Keratinocyte (primary cell): Measurements from ENCODE around the gene C17orf113. TPM values are rescaled to one million over a fixed set of nuclear protein-coding genes. Genes with fewer than 3 reads are reported as not detected.

Experiments used
- DNase-seq: peaks from one replicate; pipeline ENCODE4 v3.0.0-alpha.2; 2011; ENCODE audit warnings: low read depth, missing footprints, low spot score
- FAIRE-seq: peaks from 2 replicates; lab custom pipeline; 2011; peaks lifted over from hg19 to GRCh38; lab: Jason Lieb, UNC
- H2AFZ ChIP-seq: 2 replicates; pipeline ENCODE4 v1.6.0; 2012; ENCODE audit warnings: low read length, control low read depth, inconsistent platforms; ENCODE audit not compliant: control insufficient read depth
- H3K27ac ChIP-seq: 2 replicates; pipeline ENCODE4 v1.5.1; 2011; ENCODE audit warnings: low read length; ENCODE audit not compliant: control insufficient read depth, insufficient read depth
- H3K27me3 ChIP-seq: 3 replicates; pipeline ENCODE4 v1.6.0; 2011; ENCODE audit warnings: low read length; ENCODE audit not compliant: control insufficient read depth, insufficient read depth; ENCODE audit errors: extremely low read depth
- H3K36me3 ChIP-seq, 2 experiments: 2 replicates in 1 of 2; 3 replicates in 1 of 2; pipeline ENCODE4 v1.5.1; 2011; ENCODE audit warnings: low read length in 2 of 2, mild to moderate bottlenecking in 1 of 2; ENCODE audit not compliant: control insufficient read depth in 2 of 2, insufficient read depth in 2 of 2; ENCODE audit errors: extremely low read depth in 1 of 2
- H3K4me1 ChIP-seq: 3 replicates; pipeline ENCODE4 v1.5.1; 2011; ENCODE audit warnings: low read length; ENCODE audit not compliant: control insufficient read depth, insufficient read depth; ENCODE audit errors: extremely low read depth
- H3K4me2 ChIP-seq: 3 replicates; pipeline ENCODE4 v1.6.0; 2011; ENCODE audit warnings: low read depth, low read length; ENCODE audit not compliant: control insufficient read depth, insufficient read depth; ENCODE audit errors: extremely low read depth
- H3K4me3 ChIP-seq, 3 experiments: fragments of 200-600 bp in 1 of 3; sonication (generic) in 1 of 3; 2 replicates in 2 of 3; 3 replicates in 1 of 3; pipeline ENCODE4 v1.5.1; 2011 to 2016; ENCODE audit warnings: low read length in 3 of 3, mild to moderate bottlenecking in 3 of 3, control low read depth in 2 of 3, inconsistent platforms in 1 of 3, low read depth in 1 of 3, mixed read lengths in 1 of 3, mixed run types in 1 of 3, moderate library complexity in 1 of 3; ENCODE audit not compliant: control insufficient read depth in 2 of 3, insufficient read depth in 2 of 3; ENCODE audit errors: extremely low read depth in 1 of 3
- H3K79me2 ChIP-seq: 2 replicates; pipeline ENCODE4 v1.6.0; 2012; ENCODE audit warnings: low read length; ENCODE audit not compliant: control insufficient read depth, insufficient read depth
- H3K9ac ChIP-seq: 3 replicates; pipeline ENCODE4 v1.6.0; 2011; ENCODE audit warnings: low read length; ENCODE audit not compliant: control insufficient read depth, insufficient read depth; ENCODE audit errors: extremely low read depth
- H3K9me1 ChIP-seq: 3 replicates; pipeline ENCODE4 v1.6.0; 2011; ENCODE audit warnings: low read length; ENCODE audit not compliant: control insufficient read depth, insufficient read depth; ENCODE audit errors: extremely low read depth
- H3K9me3 ChIP-seq: 2 replicates; pipeline ENCODE4 v1.5.1; 2012; ENCODE audit warnings: low read depth, low read length; ENCODE audit not compliant: control insufficient read depth
- H4K20me1 ChIP-seq: 3 replicates; pipeline ENCODE4 v1.6.0; 2011; ENCODE audit warnings: low read length; ENCODE audit not compliant: control insufficient read depth, insufficient read depth; ENCODE audit errors: extremely low read depth
- CTCF ChIP-seq, 3 experiments: IDR thresholded peaks in 1 of 3; conservative IDR thresholded peaks in 1 of 3; optimal IDR thresholded peaks in 1 of 3; 2 replicates in 2 of 3; 3 replicates in 1 of 3; pipeline versions ENCODE3 to v1.5.1; 2011; ENCODE audit warnings: low read length in 3 of 3, mild to moderate bottlenecking in 3 of 3, moderate library complexity in 2 of 3, control low read depth in 1 of 3, inconsistent platforms in 1 of 3; ENCODE audit not compliant: insufficient read depth in 2 of 3; ENCODE audit errors: extremely low read depth in 1 of 3
- EZH2 ChIP-seq: IDR thresholded peaks from one replicate; pipeline ENCODE4 v1.6.1; 2012; ENCODE audit warnings: inconsistent platforms, mild to moderate bottlenecking, low read length, moderate library complexity
- dilution Hi-C: fragments of 300-500 bp; cut with MboI; formaldehyde crosslinking; loops from one replicate; pipeline ENCODE4 v1.7.0; 2020; ENCODE audit warnings: low sequenced_read_pairs; ENCODE audit not compliant: extremely low pct_ligation_motif_present
- polyA plus RNA-seq, 5 experiments: library from polyadenylated mRNA; depleted of rRNA in 3 of 5; stranded (reverse) in 3 of 5; stranded (forward) in 1 of 5; unstranded in 1 of 5; fragments of >200 nt; gene quantifications; 1 replicate in 1 of 5; 2 replicates in 3 of 5; 3 replicates in 1 of 5; pipeline versions ENCODE4 v1.2.1 to v1.2.3, GENCODE V29; 2011 to 2012; ENCODE audit warnings: missing spikeins in 2 of 5, low read depth in 1 of 5, low replicate concordance in 1 of 5

The C17orf113 gene
- polyA plus RNA-seq, 1 donor (not counting 4 experiments of a cell fraction or from before 2014, with no cell fraction given), result 0.12 TPM

- Histone ChIP-seq H3K9me1 (peaks cover 6% of the 10 kb centered on the region), H4K20me1 (peaks cover 13% of the 10 kb centered on the region), H3K27me3 (no peaks in the 10 kb centered on the region), H3K4me3 (no peak overlapping the region), H3K36me3 (peaks cover 22% of the 10 kb centered on the region in 2 experiments), H2AFZ (no peak overlapping the region), H3K9me3 (no peaks in the 10 kb centered on the region), H3K4me2 (no peak overlapping the region), H3K9ac (no peak overlapping the region), H3K79me2 (peaks cover 63% of the 10 kb centered on the region), H3K27ac (no peak overlapping the region), H3K4me1 (peaks cover 6% of the 10 kb centered on the region)
- no peak for FAIRE-seq
- no peak for DNase-seq
- dilution Hi-C loops, result no loop called here
- TF ChIP-seq EZH2 (no peak), CTCF (optimal IDR thresholded peaks at IDR 0.05 in 1 of 3, IDR thresholded peaks at IDR 0.05 in 1 of 3, conservative IDR thresholded peaks at IDR 0.05 in 1 of 3; ENCODE audit: extremely low read depth in 1 of 3, insufficient read depth in 2 of 3, low read length in 3 of 3) (no peak)
Observed at GRCh38 chr17:42001729-42002128, 48.7 kb downstream of the C17orf113 start.

- H3K4me1 ChIP-seq, result peaks cover 6% of the 10 kb centered on the region
- no peaks in the 10 kb centered on the region for H3K27me3 ChIP-seq
- H3K9ac ChIP-seq, result no peak overlapping the region
- peaks cover 27 to 28% of the 10 kb centered on the region in 2 experiments for H3K36me3 ChIP-seq
- no peak overlapping the region for H3K4me3 ChIP-seq
- H2AFZ ChIP-seq, result no peak overlapping the region
- no peak overlapping the region for H3K4me2 ChIP-seq
- H3K27ac ChIP-seq, result no peak overlapping the region
- dilution Hi-C loops, result no loop called here
- peaks cover 6% of the 10 kb centered on the region for H3K9me1 ChIP-seq
- no peaks in the 10 kb centered on the region for H3K9me3 ChIP-seq
- FAIRE-seq (no peak), DNase-seq (no peak)
- H3K79me2 ChIP-seq, result peaks cover 51% of the 10 kb centered on the region
- TF ChIP-seq EZH2 (no peak), CTCF (optimal IDR thresholded peaks at IDR 0.05 in 1 of 3, IDR thresholded peaks at IDR 0.05 in 1 of 3, conservative IDR thresholded peaks at IDR 0.05 in 1 of 3; ENCODE audit: extremely low read depth in 1 of 3, insufficient read depth in 2 of 3, low read length in 3 of 3) (no peak)
- peaks cover 13% of the 10 kb centered on the region for H4K20me1 ChIP-seq
Observed at GRCh38 chr17:42000413-42001133, 49.8 kb downstream of the C17orf113 start.
